ENCODE results near the gene VOPP1. TPM values are rescaled to one million over a fixed set of nuclear protein-coding genes. Genes with fewer than 3 reads are reported as not detected.
"Not testable (repeated sequence)": the region's sequence is repeated elsewhere in the genome, so short reads cannot be mapped to it uniquely, and the experiment has no call there.

Gene VOPP1
- total RNA-seq, 1 experiment from 2014 or later = 49.9 TPM

- in situ Hi-C loops (cut with HindIII; ENCODE audit: low pct_unique_long_range_greater_than_20kb, low sequenced_read_pairs) = no loop called here
- no peak for DNase-seq (ENCODE audit: low read depth, low spot score)
Observed at GRCh38 chr7:55486991-55487390, 85.3 kb downstream of the VOPP1 start.

GRCh38 chr7:55486192-55486590 is 86.1 kb downstream of the VOPP1 start:
- no peak for DNase-seq (ENCODE audit: low read depth, low spot score)
- in situ Hi-C loops (cut with HindIII; ENCODE audit: low pct_unique_long_range_greater_than_20kb, low sequenced_read_pairs) = no loop called here

GRCh38 chr7:55485501-55486191 is 86.7 kb downstream of the VOPP1 start:
- DNase-seq (ENCODE audit: low read depth, low spot score) = no peak
- in situ Hi-C loops (cut with HindIII; ENCODE audit: low pct_unique_long_range_greater_than_20kb, low sequenced_read_pairs) = no loop called here

- DNase-seq (ENCODE audit: low read depth, low spot score) = no peak
- in situ Hi-C loops (cut with HindIII; ENCODE audit: low pct_unique_long_range_greater_than_20kb, low sequenced_read_pairs) = no loop called here
Observed at GRCh38 chr7:55484834-55485233, 87.5 kb downstream of the VOPP1 start.

DNA sequence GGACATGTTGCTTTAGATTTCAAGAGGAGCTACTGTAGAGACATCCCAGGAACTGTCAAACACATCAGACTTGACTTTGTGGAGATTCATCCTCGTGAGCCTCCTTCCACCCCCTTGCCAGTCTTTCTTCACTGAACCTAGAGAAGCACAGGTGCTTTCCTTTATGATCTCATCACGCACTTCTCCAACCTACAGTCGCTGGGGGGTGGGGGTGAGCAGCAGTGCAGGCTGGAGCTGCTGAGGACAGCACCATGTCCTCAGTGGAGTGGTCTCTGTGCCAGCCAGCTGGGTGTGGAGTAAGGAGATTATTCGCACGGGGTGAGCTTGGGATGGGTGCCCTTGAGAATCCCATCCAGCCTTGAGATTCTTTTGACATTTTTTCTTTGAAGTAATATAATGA is 88.1 kb downstream of the VOPP1 start:
- in situ Hi-C loops (cut with HindIII; ENCODE audit: low pct_unique_long_range_greater_than_20kb, low sequenced_read_pairs) = no loop called here
- DNase-seq (ENCODE audit: low read depth, low spot score) = no peak

DNA sequence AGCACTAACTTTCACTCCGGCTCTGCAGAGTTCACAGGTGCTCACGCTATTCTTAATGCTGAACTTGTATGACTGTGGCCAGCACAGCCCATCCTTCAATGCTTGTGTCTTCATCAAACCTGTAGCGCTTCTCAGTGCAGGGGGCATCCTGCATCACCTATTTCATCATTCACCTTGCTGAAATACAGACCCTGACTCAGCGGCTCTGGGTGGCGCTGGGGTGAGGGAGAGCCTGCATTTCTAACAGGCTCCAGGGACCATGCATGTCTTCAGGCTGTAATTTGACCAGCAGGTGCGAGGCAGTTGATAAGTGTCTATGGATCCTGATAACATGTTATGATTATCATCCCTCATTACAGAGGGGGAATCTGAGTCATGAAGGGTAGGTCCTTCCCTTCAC is 89.3 kb downstream of the VOPP1 start:
- DNase-seq (ENCODE audit: low read depth, low spot score) = no peak
- in situ Hi-C loops (cut with HindIII; ENCODE audit: low pct_unique_long_range_greater_than_20kb, low sequenced_read_pairs) = no loop called here

DNA sequence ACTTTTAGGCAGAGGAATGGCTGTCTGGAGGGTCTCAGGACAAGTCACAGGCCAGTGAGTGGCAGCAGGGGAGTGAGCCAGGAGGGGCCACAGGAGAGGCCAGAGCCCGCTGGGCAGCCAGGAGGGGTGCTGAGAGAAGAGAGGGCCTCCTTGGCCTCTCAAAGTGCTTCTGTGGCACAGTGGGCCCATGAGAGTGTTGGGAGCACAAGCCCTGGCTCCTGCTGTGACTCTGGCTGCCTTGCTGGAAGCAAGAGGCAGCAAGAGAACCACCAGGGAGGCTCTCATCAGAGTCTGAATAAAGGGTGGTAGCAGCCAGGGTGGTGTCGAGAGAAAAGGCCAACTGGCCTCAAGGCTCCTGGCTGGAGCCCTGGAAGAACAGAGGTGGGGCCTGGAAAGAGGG is 91.1 kb downstream of the VOPP1 start:
- no peak for DNase-seq (ENCODE audit: low read depth, low spot score)

GRCh38 chr7:55478700-55479099 is 93.6 kb downstream of the VOPP1 start:
- no peak for DNase-seq (ENCODE audit: low read depth, low spot score)
- in situ Hi-C loops (cut with HindIII; ENCODE audit: low pct_unique_long_range_greater_than_20kb, low sequenced_read_pairs) = no loop called here

More for the DNA sequence above, 91.1 kb downstream of the VOPP1 start:
- in situ Hi-C loops (cut with HindIII; ENCODE audit: low pct_unique_long_range_greater_than_20kb, low sequenced_read_pairs) = no loop called here

- DNase-seq (ENCODE audit: low read depth, low spot score) = no peak
- in situ Hi-C loops (cut with HindIII; ENCODE audit: low pct_unique_long_range_greater_than_20kb, low sequenced_read_pairs) = no loop called here
Observed at GRCh38 chr7:55477781-55478374, 94.4 kb downstream of the VOPP1 start.

GRCh38 chr7:55476852-55477780 is 95.2 kb downstream of the VOPP1 start:
- in situ Hi-C loops (cut with HindIII; ENCODE audit: low pct_unique_long_range_greater_than_20kb, low sequenced_read_pairs) = no loop called here
- DNase-seq (ENCODE audit: low read depth, low spot score) = no peak

- no peak for DNase-seq (ENCODE audit: low read depth, low spot score)
- in situ Hi-C loops (cut with HindIII; ENCODE audit: low pct_unique_long_range_greater_than_20kb, low sequenced_read_pairs) = no loop called here
Observed at GRCh38 chr7:55475855-55476803, 96.2 kb downstream of the VOPP1 start.

- in situ Hi-C loops (cut with HindIII; ENCODE audit: low pct_unique_long_range_greater_than_20kb, low sequenced_read_pairs) = no loop called here
Observed at GRCh38 chr7:55474944-55475854, 97.1 kb downstream of the VOPP1 start.

DNA sequence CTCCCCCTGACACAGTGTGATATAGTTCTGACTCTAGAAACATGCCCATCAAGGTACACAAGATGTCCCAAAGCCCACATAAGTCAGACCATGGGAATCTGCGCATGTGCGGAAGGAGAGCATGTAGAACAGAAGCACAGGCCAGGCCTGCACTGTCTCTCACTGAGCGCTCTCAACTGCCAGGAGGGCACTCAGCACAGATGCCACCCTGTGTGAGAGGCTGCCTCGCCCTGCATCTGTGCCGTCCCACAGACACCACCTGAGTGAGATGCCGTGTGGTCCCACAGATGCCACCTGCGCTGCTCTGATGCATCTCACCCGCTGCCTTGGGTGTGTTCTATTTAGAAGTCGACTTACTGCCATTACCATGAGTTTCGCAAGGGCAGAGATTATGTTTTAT is 98.4 kb downstream of the VOPP1 start:
- in situ Hi-C loops (cut with HindIII; ENCODE audit: low pct_unique_long_range_greater_than_20kb, low sequenced_read_pairs) = no loop called here
- DNase-seq (ENCODE audit: low read depth, low spot score) = no peak

More at GRCh38 chr7:55474944-55475854, 97.1 kb downstream of the VOPP1 start:
- no peak for DNase-seq (ENCODE audit: low read depth, low spot score)

DNA sequence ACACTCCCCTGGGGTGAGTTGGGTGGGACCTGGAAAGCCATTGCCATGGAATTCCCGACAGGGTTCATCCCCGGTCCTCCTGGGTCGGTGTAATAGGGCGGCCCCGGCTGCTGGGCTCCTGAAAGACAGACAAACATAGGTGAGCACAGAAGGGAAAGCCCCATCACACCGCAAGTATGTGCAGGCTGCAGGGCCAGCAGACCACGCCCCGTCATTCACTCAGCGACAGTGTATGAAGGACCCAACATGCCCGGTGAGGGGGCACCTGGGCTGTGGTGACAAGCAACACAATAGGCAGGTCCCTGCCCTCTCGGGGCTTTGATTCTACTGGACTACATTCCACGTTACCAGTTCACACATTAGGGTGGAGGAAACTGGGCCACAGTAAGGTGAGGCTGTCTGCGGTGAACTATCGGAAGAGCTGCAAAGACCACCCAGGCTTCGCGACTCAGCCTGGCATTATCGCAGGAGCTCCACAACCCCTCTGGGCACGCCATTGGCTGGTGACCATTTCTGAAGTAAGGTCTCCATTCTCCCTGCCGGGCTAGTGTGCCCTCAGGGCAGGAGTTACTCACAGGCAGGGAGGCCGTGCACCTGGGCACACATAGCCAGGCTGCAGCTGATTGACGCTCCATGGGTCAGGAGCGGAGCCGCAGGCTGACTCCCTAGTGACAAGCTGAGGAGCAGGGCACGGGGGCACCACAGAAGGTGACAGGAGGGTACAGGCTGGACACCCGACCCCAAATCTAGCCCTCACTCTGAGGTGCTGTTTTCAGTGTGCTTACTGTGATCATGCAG is 99.2 kb downstream of the VOPP1 start:
- in situ Hi-C loops (cut with HindIII; ENCODE audit: low pct_unique_long_range_greater_than_20kb, low sequenced_read_pairs) = no loop called here
- no peak for DNase-seq (ENCODE audit: low read depth, low spot score)

GRCh38 chr7:55472406-55472805 is 99.9 kb downstream of the VOPP1 start:
- DNase-seq (ENCODE audit: low read depth, low spot score); in situ Hi-C loops (cut with HindIII; ENCODE audit: low pct_unique_long_range_greater_than_20kb, low sequenced_read_pairs): not testable (repeated sequence)

- DNase-seq (ENCODE audit: low read depth, low spot score); in situ Hi-C loops (cut with HindIII; ENCODE audit: low pct_unique_long_range_greater_than_20kb, low sequenced_read_pairs): not testable (repeated sequence)
Observed at GRCh38 chr7:55471594-55471993, 100.7 kb downstream of the VOPP1 start.

Data from SK-MEL-5 (cell line).